ENCODE results near the gene SCN7A.
"Not testable (repeated sequence)": the region's sequence is repeated elsewhere in the genome, so short reads cannot be mapped to it uniquely, and the experiment has no call there.

The SCN7A gene

DNA sequence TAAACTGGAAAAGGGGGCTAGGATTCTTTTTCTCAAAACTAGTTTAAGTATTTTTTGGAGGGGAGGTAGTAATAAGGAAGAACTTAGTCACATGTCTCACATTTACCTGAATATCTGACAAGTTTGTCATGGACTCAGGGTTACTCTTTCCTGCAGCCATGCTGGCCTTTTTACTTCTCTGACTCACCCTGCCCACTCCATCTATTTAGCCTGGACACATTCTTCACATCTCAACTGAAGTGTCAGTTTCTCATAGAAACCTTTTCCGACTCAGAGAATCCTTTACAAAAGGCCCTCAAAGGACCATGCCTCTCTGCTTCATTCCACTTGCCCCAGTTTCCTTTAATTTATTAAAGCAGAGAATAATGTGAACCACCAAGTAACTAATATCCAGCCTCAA lies 42.6 kb downstream of the SCN7A start:
- DNase-seq, result no peak

DNA sequence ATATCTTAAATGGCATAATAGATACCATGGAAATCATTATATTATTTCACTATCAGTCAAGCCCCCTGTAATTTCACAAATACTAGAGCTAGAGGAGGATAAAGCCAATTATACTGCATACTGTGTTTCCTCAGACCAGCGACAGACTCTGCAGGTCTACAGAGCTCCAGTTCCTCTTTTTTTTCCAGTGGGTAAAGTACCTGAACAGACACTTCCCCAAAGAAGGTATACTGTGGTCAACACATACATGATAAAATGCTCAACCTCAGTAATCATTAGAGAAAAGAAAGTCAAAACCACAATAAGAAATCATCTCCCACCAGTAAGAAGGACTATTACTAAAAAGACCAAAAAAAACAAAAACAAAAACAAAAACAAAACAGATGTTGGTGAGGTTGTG lies 44.6 kb downstream of the SCN7A start:
- no peak for DNase-seq

DNA sequence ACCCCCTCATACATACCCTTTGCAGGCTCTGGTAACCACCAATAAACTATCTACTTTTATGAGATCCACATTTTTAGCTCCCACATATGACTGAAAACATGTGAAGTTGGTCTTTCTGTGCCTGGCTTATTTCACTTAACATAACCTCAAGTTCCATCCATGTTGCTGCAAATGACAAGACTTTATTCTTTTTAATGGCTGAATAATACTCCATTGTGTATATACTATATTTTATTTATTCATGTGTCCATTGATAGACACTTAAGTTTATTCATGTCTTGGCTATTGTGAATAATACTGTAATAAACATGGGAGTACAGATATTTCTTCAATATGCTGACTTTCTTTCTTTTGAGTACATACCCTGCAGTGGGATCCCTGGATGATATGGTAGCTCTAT lies 45.9 kb downstream of the SCN7A start:
- no peak for DNase-seq

DNA sequence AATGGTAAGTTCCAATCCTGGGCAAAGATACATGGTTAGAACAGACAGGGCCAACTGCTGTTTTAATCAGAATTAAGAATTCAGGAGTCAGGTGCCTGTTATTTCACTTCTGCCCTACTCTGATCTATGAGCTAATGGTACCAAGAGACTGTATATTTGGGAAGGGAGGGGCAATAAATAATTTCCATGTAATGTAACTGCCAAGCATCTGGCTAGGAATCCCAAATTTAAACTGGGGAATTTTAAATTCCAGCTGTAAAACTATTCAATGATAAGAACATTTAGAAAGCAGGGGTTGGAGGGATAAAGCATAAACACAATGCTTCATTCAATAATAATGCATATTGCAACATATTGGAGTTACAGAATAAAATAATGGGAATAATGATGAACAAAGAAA lies 49.7 kb downstream of the SCN7A start:
- no peak for DNase-seq

GRCh38 chr2:166440313-166440712 lies 53.7 kb downstream of the SCN7A start:
- no peak for DNase-seq

- DNase-seq, result no peak
Measured at GRCh38 chr2:166439078-166439477, 55.0 kb downstream of the SCN7A start.

- DNase-seq, result no peak
Measured at GRCh38 chr2:166436976-166437375, 57.1 kb downstream of the SCN7A start.

- no peak for DNase-seq
Measured at GRCh38 chr2:166436189-166436588, 57.9 kb downstream of the SCN7A start.

GRCh38 chr2:166434491-166434890 lies 59.6 kb downstream of the SCN7A start:
- no peak for DNase-seq

GRCh38 chr2:166433457-166433856 lies 60.6 kb downstream of the SCN7A start:
- no peak for DNase-seq

DNA sequence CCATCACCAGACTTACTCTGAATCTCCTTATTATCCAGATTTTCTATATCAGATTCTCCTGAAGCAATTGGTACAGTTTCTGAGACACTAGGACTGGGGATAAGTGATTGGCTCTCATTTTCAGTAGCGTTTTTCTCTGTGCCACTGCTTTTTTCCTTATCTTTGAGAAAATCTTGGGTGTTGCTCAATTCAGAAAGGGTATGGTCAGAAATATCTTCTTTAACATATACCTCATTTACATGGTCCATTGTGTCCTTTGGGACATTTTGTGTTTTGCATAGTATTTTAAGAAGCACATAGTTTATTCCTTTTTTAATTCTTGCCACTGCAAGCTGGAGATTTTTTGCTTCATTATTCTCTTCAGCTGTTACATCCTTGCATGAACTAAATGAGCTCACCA lies 61.7 kb downstream of the SCN7A start:
- no peak for DNase-seq

DNA sequence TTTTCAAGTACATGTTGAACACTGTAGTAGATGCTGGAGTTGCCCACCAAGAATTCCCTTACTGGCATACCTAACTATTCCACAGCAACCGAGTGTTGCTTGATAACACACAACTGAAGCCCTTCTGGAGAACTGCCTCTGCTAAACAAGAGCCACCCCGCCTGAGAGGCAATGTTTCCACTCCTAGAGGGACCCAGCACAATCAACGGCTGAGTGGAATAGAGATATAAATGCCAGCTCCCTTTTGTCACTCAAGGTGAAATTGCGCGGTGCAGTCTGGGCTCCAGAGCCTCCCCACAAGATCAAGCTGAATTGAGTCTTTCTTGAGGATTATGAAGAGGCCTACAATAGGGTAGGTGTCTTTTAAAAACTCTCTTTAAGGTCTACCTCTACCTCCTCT lies 69.2 kb downstream of the SCN7A start:
- no peak for DNase-seq

DNA sequence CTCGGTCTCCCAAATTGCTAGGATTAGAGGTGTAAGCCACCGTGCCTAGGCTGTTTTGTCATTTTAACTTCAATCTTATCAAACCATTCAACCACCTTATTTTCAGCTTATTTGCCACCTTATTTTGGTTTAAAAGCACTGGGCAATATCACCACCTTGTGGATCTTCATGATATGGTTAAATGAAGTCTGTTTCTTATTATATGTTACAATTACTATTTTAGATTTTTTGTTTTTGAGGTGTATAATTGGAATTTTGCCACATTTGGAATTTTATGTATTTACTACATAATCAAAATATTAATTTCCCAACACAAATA lies 74.5 kb downstream of the SCN7A start:
- no peak for DNase-seq

GRCh38 chr2:166418853-166419615 lies 75.0 kb downstream of the SCN7A start:
- no peak for DNase-seq

- DNase-seq, result no peak
Measured at GRCh38 chr2:166417669-166418068, 76.4 kb downstream of the SCN7A start.

DNA sequence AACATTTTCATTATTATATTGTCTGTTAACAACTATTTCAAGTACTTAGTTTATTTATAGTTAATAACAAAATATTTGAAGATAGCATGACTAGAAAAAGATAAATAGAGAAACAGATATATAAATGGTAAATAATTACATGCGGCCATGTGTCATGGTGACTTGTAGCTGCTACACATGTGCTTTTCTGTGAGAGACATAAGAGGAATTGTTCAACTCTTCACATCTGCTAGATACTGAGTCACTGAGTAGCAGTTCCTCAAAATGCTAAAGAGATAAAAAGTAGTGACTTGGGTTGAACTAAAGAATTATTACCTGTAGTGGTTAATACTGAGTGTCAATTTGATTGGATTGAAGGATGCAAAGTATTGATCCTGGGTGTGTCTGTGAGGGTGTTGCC lies 80.8 kb downstream of the SCN7A start:
- no peak for DNase-seq

- DNase-seq, result no peak
Measured at GRCh38 chr2:166411473-166412230, 82.4 kb downstream of the SCN7A start.

GRCh38 chr2:166410828-166411472 lies 83.1 kb downstream of the SCN7A start:
- no peak for DNase-seq

- not testable (repeated sequence) for DNase-seq
Measured at GRCh38 chr2:166407746-166408145, 86.3 kb downstream of the SCN7A start.

DNA sequence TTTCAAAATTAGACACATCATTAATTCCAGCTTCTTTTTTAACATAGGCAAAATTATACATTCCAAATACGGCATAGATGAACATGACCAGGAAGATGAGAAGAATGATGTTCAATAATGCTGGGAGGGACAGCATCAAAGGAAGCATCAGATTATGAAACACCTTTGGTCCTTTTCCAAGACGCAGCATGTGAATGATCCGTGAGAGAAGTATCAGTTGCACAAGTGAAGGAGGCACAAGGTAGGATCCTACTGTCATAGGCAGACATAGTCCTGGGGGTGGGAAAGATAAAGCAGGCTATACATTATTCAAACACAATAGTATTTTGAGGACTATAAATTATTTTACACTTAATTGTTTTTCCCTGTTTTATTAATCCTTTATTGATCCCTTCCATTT lies 87.7 kb downstream of the SCN7A start:
- DNase-seq, result no peak

- DNase-seq, result no peak
Measured at GRCh38 chr2:166405569-166405926, 88.5 kb downstream of the SCN7A start.

DNA sequence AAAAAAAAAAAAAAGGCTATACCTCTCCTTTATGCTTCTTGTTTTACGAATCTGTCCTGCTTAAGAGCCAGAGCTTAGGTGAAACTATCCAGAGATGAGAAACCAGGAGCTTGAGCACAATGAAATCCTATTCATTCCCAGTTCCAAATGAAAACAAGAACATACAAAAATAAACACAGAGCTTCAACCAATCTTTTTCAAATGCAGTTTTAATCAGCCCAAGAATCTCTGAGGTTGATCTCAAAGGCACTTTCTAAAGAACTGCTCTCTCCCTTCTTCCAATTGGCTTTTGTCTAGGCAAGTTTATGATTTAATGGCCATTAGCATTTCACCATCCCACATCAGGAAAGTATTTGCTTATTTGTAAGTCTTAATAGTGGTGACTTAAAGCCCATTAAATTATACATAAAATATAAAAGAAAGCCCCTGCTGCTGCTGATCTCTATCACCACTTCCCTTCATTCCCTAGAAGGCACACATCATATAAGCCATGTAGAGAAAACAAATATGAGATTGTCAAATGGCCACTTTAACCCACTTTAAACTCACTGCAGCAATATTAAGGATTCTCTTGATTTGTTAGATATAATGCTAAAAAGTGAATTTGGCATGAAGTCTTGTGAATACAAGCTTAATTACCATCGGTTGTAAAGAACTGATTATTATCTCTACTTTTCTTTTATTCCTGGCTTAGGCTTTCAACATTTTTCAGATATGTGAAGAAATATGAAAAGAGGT lies 89.0 kb downstream of the SCN7A start:
- DNase-seq, result no peak

- DNase-seq, result no peak
Measured at GRCh38 chr2:166394245-166394644, 99.8 kb downstream of the SCN7A start.

DNA sequence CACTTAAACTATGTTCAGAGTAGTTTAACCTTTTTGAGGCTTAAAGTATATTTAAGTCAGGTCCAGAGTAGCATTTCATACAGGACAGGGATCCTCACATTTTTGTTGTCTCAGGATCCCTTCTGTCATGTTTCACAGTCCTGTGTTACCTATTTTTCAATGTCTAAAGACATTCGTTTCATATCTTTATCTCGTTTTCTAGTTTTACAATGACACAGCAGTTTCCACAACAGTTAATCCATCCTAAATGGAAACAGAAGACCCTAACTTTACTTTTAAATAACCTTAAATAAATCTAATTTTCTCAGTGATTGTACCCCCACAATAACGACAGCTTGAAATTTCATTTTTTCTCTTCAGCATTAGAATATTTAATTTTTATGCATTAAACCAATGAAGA lies 101.0 kb downstream of the SCN7A start:
- no peak for DNase-seq
